Urinary bladder (tissue), 4 donors: ENCODE data around the gene TMEM18. TPM values are rescaled to one million over a fixed set of nuclear protein-coding genes. Genes with fewer than 3 reads are reported as not detected.

ENCODE experiments used
- DNase-seq: peaks from one replicate; pipeline ENCODE4 v3.0.0-alpha.2; 2015; ENCODE audit errors: extremely low spot score
- H3K27ac ChIP-seq: one replicate; pipeline ENCODE4 v1.5.1; 2013; ENCODE audit warnings: low read depth, mild to moderate bottlenecking, moderate library complexity
- H3K36me3 ChIP-seq: one replicate; pipeline ENCODE4 v1.6.1; 2013; ENCODE audit warnings: mild to moderate bottlenecking, moderate library complexity; ENCODE audit not compliant: insufficient read depth
- H3K4me1 ChIP-seq: one replicate; pipeline ENCODE4 v1.6.1; 2013; ENCODE audit warnings: mild to moderate bottlenecking, moderate library complexity; ENCODE audit not compliant: insufficient read depth
- H3K4me3 ChIP-seq: one replicate; pipeline ENCODE4 v1.5.1; 2013; ENCODE audit warnings: low read depth, low read length
- WGBS: extraction: QIAGEN DNeasy Blood & Tissue Kit; methylation state at CpG from one replicate; pipeline ENCODE4 v1.1.7; 2013; 5-methylcytosine and 5-hydroxymethylcytosine counted together
- polyA plus RNA-seq: library from polyadenylated mRNA; stranded (reverse); fragments of 200-250 nt; gene quantifications from one replicate; pipeline ENCODE4 v1.2.3, GENCODE V29; 2013
- total RNA-seq: library from RNA; depleted of rRNA; stranded (reverse); fragments of >200 nt; gene quantifications from one replicate; pipeline ENCODE4 v1.2.3, GENCODE V29; 2014
- donor health status: healthy with polysubstance abuse.
- donor health status: healthy.

TMEM18 gene
- total and polyA plus RNA-seq, 2 donors = 22.2 to 30.7 TPM

DNA sequence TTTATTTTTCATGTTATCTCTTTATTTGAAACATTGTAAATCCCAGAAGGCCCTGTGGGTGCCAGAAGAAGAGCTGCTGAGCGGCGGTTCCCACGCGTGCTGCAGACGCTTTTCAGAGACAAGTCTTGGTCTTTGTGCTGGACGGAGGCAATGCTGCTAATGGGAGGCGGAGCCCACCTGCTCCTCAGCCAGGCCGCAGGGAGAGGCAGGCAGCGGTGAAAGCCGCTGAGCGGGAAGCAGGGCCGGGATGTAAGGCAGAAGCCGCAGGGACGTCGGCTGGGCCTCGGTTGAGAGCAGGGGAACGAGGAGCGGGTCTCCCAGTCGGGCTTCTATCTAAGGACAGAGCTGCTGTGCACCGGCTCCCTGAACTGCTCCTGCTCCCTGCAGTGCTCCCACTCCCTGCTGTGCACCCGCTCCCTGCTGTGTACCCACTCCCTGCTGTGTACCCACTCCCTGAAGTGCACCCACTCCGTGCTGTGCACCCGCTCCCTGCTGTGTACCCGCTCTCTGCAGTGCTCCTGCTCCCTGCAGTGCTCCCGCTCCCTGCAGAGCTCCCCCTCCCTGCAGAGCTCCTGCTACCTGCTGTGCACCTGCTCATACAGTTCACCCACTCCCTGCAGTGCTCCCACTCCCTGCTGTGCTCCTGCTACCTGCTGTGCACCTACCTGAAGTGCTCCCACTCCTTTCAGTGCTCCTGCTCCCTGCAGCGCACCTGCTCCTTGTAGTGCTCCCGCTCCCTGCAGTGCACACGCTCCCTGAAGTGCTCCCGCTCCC is 16.4 kb downstream of the TMEM18 start:
- peaks cover 4% of the 10 kb centered on the region for H3K36me3 ChIP-seq
- no peaks in the 10 kb centered on the region for H3K4me1 ChIP-seq
- 44% methylated on average over 29 of the region's 29 CpGs for WGBS
- no peak overlapping the region for H3K27ac ChIP-seq
- H3K4me3 ChIP-seq = no peak overlapping the region
- no peak for DNase-seq

DNA sequence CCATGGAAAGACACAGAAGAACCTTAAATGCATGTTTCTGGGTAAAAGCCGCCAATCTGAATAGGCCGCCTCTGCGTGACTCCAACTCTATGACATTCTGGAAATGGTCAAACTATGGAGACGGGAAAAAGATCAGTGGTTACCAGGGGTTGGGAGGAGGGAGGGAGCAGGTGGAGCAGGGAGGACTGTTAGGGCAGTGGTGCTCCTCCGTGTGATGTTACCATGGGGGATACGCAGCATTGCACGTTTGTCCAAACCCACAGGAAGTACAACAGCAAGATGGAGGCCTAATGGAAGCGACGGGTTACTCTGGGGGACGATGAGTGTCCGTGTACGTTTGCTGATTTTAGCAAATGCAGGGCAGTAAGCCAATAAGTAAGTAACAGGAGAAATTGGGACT is 17.2 kb downstream of the TMEM18 start:
- no peak for DNase-seq
- Histone ChIP-seq H3K36me3 (peaks cover 4% of the 10 kb centered on the region), H3K4me3 (no peak overlapping the region), H3K27ac (no peak overlapping the region), H3K4me1 (no peaks in the 10 kb centered on the region)
- 67% methylated on average over 12 of the region's 12 CpGs for WGBS

DNA sequence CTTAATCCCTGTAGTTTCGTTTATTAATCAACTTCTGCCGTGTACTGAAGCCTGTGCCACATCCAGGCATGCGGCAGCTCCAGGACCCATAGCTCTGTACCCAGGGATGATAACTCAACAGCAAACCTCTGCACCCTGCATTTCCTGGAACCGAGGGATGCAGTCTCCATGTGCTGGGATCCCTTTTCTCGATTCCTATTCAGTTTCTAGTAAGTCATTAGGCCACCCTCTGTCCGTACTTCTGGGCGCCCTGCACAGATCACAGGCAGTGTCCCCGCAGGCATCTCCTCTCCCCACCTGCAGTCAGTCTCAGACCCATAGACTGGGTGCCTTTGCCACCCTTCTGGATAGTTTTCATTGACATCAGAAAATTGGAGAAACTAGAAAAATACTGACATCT is 18.8 kb downstream of the TMEM18 start:
- 80% methylated on average over 8 of the region's 8 CpGs for WGBS
- H3K36me3 ChIP-seq = no peaks in the 10 kb centered on the region
- no peak overlapping the region for H3K27ac ChIP-seq
- DNase-seq = no peak
- H3K4me1 ChIP-seq = no peaks in the 10 kb centered on the region
- H3K4me3 ChIP-seq = no peak overlapping the region

DNA sequence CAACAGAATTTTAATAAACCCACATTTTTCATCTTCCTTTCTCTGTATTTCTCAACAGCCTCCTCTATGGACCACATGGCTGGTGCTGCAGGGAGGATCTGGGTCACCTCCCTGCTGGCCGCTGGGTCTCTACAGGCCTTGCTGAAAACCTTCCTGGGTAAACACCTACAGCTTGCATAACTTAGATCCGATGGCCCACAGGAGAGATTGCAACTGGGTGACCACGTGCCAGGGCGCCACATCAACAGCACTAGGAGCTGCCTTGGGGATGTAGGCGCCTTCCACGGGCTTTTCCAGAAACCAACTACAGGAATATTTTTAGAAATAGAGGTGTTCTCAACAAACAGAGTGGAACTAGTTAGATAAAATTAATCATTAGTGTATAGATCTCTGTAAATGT is 19.4 kb downstream of the TMEM18 start:
- H3K4me3 ChIP-seq = no peak overlapping the region
- no peaks in the 10 kb centered on the region for H3K4me1 ChIP-seq
- WGBS = 81% methylated on average over 6 of the region's 6 CpGs
- H3K36me3 ChIP-seq = no peaks in the 10 kb centered on the region
- DNase-seq = no peak
- no peak overlapping the region for H3K27ac ChIP-seq

DNA sequence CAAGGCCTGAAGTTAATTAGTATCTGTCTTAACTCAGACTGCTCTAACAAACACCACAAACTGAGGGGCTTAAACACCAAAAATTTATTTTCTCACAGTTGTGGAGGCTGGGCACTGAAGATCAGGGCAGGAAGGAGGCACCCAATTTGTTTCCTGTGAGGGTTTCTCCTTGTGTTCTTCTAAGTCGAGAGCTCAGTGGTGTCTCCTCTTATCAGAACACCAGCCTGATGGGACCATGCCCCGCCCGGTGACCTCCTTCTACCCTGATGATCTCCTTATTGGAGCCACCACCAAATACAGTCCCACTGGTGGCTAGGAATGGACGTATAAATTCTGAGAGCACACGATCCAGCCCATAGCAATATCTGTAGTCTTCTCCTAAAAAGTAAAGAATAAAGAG is 20.5 kb downstream of the TMEM18 start:
- H3K36me3 ChIP-seq = no peaks in the 10 kb centered on the region
- no peak for DNase-seq
- WGBS = 82% methylated on average over 5 of the region's 5 CpGs
- H3K4me3 ChIP-seq = no peak overlapping the region
- H3K27ac ChIP-seq = no peak overlapping the region
- no peaks in the 10 kb centered on the region for H3K4me1 ChIP-seq

DNA sequence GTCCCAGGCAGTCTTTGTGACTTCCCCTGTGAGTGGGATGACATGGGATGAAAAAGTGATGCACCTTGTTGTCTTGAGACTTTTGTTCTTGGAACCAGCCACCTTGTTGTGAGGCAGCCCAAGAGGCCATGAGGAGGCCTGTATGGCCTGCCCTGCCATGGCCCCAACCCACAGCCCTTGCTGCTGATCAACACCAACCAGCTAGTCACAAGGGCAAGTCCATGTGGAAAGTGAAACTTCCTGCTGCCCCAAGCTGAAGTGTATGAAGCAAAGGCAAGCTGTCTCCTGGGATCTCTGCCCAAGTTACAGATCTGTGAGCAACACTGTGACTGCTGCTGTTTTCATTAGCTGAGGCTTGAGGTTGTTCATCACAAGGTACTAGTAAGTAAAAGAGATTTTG is 21.6 kb downstream of the TMEM18 start:
- Histone ChIP-seq H3K36me3 (no peaks in the 10 kb centered on the region), H3K4me1 (no peaks in the 10 kb centered on the region), H3K27ac (no peak overlapping the region), H3K4me3 (no peak overlapping the region)
- no peak for DNase-seq

DNA sequence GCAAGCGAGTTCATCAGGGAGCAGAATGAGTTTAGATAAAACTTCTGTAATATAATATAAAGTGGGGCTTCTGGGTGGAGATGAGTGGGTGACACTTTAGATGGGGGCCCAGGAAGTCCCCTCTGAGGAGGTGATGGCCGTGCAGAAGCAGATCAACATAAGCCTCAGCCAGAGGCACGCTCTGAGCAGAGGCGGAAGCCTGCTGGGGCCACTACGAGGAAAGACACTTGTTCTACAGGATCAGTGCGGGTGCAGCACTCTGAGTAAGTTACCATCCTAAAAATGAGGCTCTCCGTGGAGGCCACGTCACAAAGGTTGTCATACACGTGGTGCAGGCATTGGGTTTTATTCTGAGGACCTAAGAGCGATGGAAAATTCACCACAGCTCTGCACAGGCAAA is 22.3 kb downstream of the TMEM18 start:
- no peaks in the 10 kb centered on the region for H3K36me3 ChIP-seq
- no peak overlapping the region for H3K27ac ChIP-seq
- H3K4me3 ChIP-seq = no peak overlapping the region
- H3K4me1 ChIP-seq = no peaks in the 10 kb centered on the region
- no peak for DNase-seq
- WGBS = 76% methylated on average over 10 of the region's 10 CpGs

DNA sequence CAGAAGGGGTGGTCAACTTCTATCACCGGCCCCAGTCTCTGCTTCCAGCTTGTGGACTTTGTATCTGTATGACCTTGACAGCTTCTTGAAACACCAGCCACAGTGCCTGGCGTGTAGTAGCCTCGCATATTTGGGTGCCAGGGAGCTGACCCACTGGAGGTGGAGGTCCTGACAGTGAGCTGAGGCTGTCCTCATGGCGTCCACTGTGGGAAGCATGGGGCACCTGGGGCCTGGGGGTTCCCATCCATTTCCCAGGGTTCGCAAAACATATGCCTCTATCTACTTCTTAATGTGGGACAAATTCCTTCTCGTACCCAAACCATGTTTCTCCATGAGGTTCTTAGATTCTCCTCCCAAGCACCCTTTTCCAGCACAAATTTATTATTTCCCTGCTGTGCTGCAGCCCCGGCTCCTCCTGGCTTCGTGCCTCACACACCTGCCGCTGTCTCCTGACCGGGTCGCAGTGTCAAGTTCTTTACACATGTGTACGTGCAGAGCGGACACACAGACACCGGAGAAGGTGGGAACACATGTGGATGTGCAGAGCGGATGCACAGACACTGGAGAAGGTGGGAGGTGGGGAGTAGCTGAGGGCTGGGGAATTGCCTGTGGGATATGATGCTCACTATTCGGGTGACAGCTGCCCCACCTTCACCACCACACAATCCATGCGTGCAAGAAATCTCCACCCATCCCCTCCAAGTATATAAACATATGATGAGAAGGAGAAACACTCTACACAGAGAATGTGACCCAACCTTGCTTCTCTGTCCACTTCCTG is 23.4 kb downstream of the TMEM18 start:
- DNase-seq = no peak
- Histone ChIP-seq H3K36me3 (no peaks in the 10 kb centered on the region), H3K4me1 (no peaks in the 10 kb centered on the region), H3K27ac (no peak overlapping the region), H3K4me3 (no peak overlapping the region)
- WGBS = 87% methylated on average over 17 of the region's 17 CpGs

DNA sequence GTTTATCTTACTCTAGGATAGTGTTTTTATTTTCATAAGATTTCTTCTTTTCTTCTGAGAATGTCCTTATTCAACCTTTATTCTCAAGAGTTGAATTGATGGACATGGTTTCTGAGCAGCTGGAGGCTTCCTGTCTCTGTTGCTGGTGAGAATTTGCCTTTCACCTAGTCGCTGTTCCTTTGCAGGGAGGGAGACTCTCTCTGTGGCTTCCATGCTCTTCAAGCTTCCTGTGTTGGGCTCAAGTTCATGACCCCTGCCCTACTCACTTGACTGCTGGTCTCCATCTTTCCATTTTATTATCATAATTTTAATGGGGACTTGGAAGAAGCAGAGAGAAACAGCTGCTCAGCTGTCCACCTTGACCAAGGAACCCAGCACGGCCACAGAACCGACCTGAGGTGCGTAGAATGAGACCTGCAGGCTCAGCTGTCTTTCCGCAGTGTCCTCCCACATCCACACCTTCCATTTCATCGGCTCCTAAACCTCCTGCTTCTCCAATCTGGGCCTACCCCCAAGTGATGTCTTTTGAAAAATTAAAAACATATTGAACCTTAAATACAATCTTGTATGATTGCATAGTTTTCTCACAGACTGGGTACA is 24.2 kb downstream of the TMEM18 start:
- Histone ChIP-seq H3K4me3 (no peak overlapping the region), H3K36me3 (no peaks in the 10 kb centered on the region), H3K27ac (no peak overlapping the region), H3K4me1 (no peaks in the 10 kb centered on the region)
- 90% methylated on average over 6 of the region's 6 CpGs for WGBS
- DNase-seq = no peak

DNA sequence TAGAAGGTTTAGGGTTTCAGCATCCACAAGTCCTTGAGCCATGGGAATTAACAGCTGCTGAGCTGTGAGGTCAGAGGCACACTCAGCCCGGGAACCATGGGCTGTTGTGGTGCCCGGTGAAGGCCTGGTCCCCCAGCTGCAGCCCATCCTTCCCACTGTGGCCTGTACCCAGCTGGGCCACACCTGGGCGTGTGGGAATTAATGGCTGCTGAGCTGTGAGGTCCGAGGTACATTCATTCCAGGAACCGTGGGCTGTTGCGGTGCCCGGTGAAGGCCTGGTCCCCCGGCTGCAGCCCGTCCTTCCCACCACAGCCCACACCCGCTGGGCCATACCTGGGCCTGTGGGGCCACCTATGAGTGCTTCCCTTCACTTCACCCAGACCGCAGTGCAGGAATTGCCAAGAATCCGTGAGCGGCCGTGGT is 25.2 kb downstream of the TMEM18 start:
- H3K4me3 ChIP-seq = no peak overlapping the region
- H3K36me3 ChIP-seq = no peaks in the 10 kb centered on the region
- no peaks in the 10 kb centered on the region for H3K4me1 ChIP-seq
- no peak for DNase-seq
- 91% methylated on average over 14 of the region's 14 CpGs for WGBS
- no peak overlapping the region for H3K27ac ChIP-seq

DNA sequence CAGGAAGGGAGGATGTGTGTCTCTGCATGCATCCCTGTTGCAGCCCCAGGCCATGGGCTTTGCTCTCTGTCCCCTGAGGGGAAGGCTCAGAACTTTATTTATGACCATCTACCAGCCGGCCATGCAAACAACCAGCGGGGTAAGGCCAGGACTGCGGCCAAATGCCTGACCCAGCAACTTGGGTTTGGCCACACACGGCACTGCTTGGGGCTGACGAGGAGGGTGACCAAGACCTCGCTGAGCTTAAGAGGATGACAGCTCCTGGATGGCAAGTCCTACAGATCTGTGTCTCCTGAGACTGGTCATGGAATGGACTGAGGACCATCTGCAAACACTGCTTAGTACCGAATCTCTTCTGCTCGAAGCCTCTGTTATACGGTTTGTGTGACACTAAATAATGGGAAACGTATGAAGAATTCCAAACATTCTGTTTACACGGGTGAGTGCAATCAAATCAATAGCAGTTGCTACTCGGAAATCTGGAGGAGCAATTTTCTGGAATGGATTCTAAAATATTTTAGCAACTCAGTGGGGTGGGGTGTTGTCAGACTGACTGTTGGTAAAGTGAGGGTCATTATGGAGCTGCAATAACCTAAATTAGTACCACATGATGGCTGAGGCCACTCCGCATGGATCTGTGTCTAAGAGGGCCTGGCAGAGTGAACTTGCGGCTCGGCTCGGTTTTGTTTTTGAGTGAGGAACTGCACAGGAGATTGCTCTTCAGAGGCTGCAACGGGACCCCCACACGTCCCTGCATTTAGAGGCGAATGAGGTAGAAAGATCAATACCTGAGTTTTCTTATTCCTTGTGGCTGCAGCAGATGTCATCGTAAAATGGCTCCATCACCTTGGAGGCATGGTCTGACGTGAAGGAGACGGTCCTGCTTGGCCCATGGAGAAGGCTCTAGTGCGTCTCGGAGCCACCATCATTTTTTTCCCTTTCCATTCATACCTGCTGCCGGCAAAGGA is 26.6 kb downstream of the TMEM18 start:
- 64% methylated on average over 25 of the region's 25 CpGs for WGBS
- no peak for DNase-seq
- H3K4me1 ChIP-seq = no peaks in the 10 kb centered on the region
- H3K36me3 ChIP-seq = no peaks in the 10 kb centered on the region
- H3K27ac ChIP-seq = no peak overlapping the region
- H3K4me3 ChIP-seq = no peak overlapping the region

DNA sequence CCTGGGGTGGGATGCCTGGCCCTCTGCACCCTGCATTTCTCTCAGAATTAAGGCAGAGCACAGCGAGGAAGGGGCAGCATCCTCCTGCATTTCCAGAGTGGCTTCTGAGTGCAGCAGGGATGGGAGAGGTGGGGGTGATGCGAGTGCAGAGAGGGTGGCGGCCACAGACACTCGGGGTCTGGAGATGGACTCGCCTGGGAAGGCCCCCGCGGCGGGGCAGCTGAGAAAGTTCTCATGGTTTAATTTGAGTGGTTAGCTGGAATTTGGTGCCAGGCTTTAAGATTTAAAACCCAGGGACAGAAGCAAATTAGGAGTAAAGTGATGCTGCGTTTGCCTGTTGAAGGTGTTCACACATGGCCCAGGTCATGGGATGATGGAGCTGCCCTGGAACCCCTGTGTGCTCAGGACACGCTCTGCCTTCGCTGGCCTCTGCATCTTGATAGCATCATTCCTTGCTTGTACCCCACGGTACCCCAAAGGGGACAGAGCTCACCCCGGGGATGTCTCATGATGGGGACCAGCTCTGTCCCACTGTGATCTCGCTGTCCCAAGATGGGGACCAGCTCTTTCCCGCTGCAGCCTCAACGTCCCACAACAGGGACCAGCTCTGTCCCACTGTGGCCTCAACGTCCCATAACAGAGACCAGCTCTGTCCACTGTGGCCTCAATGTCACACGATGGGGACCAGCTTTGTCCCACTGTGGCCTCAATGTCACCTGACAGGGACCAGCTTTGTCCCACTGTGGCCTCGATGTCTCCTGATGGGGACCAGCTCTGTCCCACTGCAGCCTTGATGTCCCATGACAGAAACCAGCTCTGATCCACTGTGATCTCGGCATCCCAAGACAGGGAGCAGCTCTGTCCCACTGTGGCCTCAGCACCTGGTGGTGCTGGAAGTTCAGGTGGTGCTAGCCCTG is 27.5 kb downstream of the TMEM18 start:
- H3K4me1 ChIP-seq = no peaks in the 10 kb centered on the region
- H3K4me3 ChIP-seq = no peak overlapping the region
- no peak overlapping the region for H3K27ac ChIP-seq
- 90% methylated on average over 20 of the region's 20 CpGs for WGBS
- no peak for DNase-seq
- H3K36me3 ChIP-seq = no peaks in the 10 kb centered on the region
